ENCODE results near the gene S100A3. TPM values are rescaled to one million over a fixed set of nuclear protein-coding genes. Genes with fewer than 3 reads are reported as not detected.

The S100A3 gene
- total RNA-seq (2021; ENCODE audit: unreplicated experiment) (12.0 TPM), Bru-seq, nascent RNA (percentile 46 among the genes with signal in this experiment), BruChase-seq, experiment 1, labeled RNA remaining after a 2-hour chase (percentile 48 among the genes with signal in this experiment), BruChase-seq, experiment 2, labeled RNA remaining after a 6-hour chase (percentile 65 among the genes with signal in this experiment)
- polyA plus RNA-seq (2012; ENCODE audit: insufficient read length) = 10.0 TPM
- long read RNA-seq, partial matches to known transcripts = 1 of 6 reads
- long read RNA-seq, other reads (novel, unspliced or antisense) = 1 of 6 reads

GRCh38 chr1:153548722-153549688, at the start of gene S100A3:
Gene S100A3, minus strand, starts transcription at chr1:153549258. Its CDS starts 773 bp downstream, at chr1:153548485.
- H3K9me3 ChIP-seq (ENCODE audit: control insufficient read depth, insufficient read depth, low read depth, low read length) = no peaks in the 10 kb centered on the region
- ChIA-PET POLR2A (no interaction called here), CTCF (interaction anchor here (1.4 kb wide), 1 partner anchor 16 kb away, joined by 4 read pairs; no protein-coding TSS in a partner anchor)
- no TSS peak for BruUV-seq (replicated peaks)
- peaks cover 67% of the 10 kb centered on the region for H3K4me1 ChIP-seq (ENCODE audit: control insufficient read depth, insufficient read depth, low read length)
- no peaks in the 10 kb centered on the region for H3K36me3 ChIP-seq (ENCODE audit: control insufficient read depth, insufficient read depth, low read length)
- intact Hi-C loops (cut with micrococcal nuclease; ENCODE audit: unreplicated experiment) = no loop called here
- DNase-seq (ENCODE audit: low read depth, low spot score) (no peak), ATAC-seq (peak; percentile 64)
- TF ChIP-seq SIN3A (IDR thresholded peaks at IDR 0.05; ENCODE audit: borderline replicate concordance, insufficient read depth, low read depth, low read length) (no peak), CTCF (IDR thresholded peaks at IDR 0.05) (no peak), REST (IDR thresholded peaks at IDR 0.05; ENCODE audit: insufficient read depth in 1 of 2, low read depth in 2 of 2, low read length in 1 of 2) (no peak), TCF7L2 (IDR thresholded peaks at IDR 0.05; ENCODE audit: low read depth, low read length) (no peak), POLR2AphosphoS5 (IDR thresholded peaks at IDR 0.05; ENCODE audit: low read depth, low read length) (no peak)
- in situ Hi-C loops (cut with HindIII; ENCODE audit: low pct_unique_long_range_greater_than_20kb, low sequenced_read_pairs) = no loop called here
- H3K27me3 ChIP-seq (ENCODE audit: control insufficient read depth, insufficient read depth, low read length) = no peaks in the 10 kb centered on the region
- H3K27ac ChIP-seq (ENCODE audit: low read length) = peak within 1 kb of the TSS; percentile 98
- no peak within 1 kb of the TSS for H3K4me3 ChIP-seq (ENCODE audit: low read depth in 2 of 2, low read length in 2 of 2)

- no peak for TF ChIP-seq SIN3A (IDR thresholded peaks at IDR 0.05; ENCODE audit: borderline replicate concordance, insufficient read depth, low read depth, low read length)
- no peak for TF ChIP-seq POLR2AphosphoS5 (IDR thresholded peaks at IDR 0.05; ENCODE audit: low read depth, low read length)
- no peak for TF ChIP-seq TCF7L2 (IDR thresholded peaks at IDR 0.05; ENCODE audit: low read depth, low read length)
- no peak for TF ChIP-seq REST (IDR thresholded peaks at IDR 0.05; ENCODE audit: insufficient read depth in 1 of 2, low read depth in 2 of 2, low read length in 1 of 2)
- TF ChIP-seq CTCF (IDR thresholded peaks at IDR 0.05) = no peak
- H3K4me3 ChIP-seq (ENCODE audit: low read depth in 2 of 2, low read length in 2 of 2) = no peak overlapping the region
- no peaks in the 10 kb centered on the region for H3K36me3 ChIP-seq (ENCODE audit: control insufficient read depth, insufficient read depth, low read length)
- no peaks in the 10 kb centered on the region for H3K4me1 ChIP-seq (ENCODE audit: control insufficient read depth, insufficient read depth, low read length)
- POLR2A ChIA-PET = no interaction called here
- DNase-seq (ENCODE audit: low read depth, low spot score) (no peak), ATAC-seq (peak; percentile 31; the same call in 1 of the 2 replicates)
- in situ Hi-C loops (cut with HindIII; ENCODE audit: low pct_unique_long_range_greater_than_20kb, low sequenced_read_pairs) = no loop called here
- CTCF ChIA-PET = no interaction called here
- BruUV-seq (replicated peaks) = no TSS peak
- H3K27ac ChIP-seq (ENCODE audit: low read length) = no peak overlapping the region
- no peaks in the 10 kb centered on the region for H3K27me3 ChIP-seq (ENCODE audit: control insufficient read depth, insufficient read depth, low read length)
- no peaks in the 10 kb centered on the region for H3K9me3 ChIP-seq (ENCODE audit: control insufficient read depth, insufficient read depth, low read depth, low read length)
- intact Hi-C loops (cut with micrococcal nuclease; ENCODE audit: unreplicated experiment) = no loop called here
Measured at GRCh38 chr1:153598309-153599172, 49.5 kb upstream of the S100A3 start.
